MM.1S (cell line): ENCODE data around the gene SPTLC3.

ENCODE experiments used
- DNase-seq: peaks from one replicate; pipeline ENCODE4 v3.0.0-alpha.2; 2015
- H2AFZ ChIP-seq: fragments of 300-600 bp; sonication (generic); 2 replicates; pipeline ENCODE4 v1.6.0; 2016; ENCODE audit warnings: antibody characterized with exemption, low read length
- H3F3A ChIP-seq: fragments of 300-600 bp; sonication (generic); 2 replicates; pipeline ENCODE4 v1.6.1; 2016; ENCODE audit warnings: mild to moderate bottlenecking, antibody characterized with exemption, low read length, moderate library complexity, mixed read lengths; ENCODE audit not compliant: insufficient read depth
- H3K27ac ChIP-seq: fragments of 300-600 bp; sonication (generic); 2 replicates; pipeline ENCODE4 v1.5.1; 2016; ENCODE audit warnings: mild to moderate bottlenecking, low read length
- H3K27me3 ChIP-seq: fragments of 300-600 bp; sonication (generic); replicated peaks from 2 replicates; pipeline ENCODE4 v1.6.0; 2016; ENCODE audit warnings: low read length; ENCODE audit not compliant: insufficient read depth
- H3K36me3 ChIP-seq: fragments of 300-600 bp; sonication (generic); replicated peaks from 2 replicates; pipeline ENCODE4 v1.6.1; 2016; ENCODE audit warnings: mild to moderate bottlenecking, low read length, mixed read lengths; ENCODE audit not compliant: insufficient read depth
- H3K4me1 ChIP-seq: fragments of 300-600 bp; sonication (generic); 2 replicates; pipeline ENCODE4 v1.6.1; 2016; ENCODE audit warnings: low read length, mixed read lengths
- H3K4me2 ChIP-seq: fragments of 300-600 bp; sonication (generic); 2 replicates; pipeline ENCODE4 v1.6.0; 2016; ENCODE audit warnings: low read depth, low read length
- H3K4me3 ChIP-seq: fragments of 300-600 bp; sonication (generic); 2 replicates; pipeline ENCODE4 v1.5.1; 2016; ENCODE audit warnings: low read length, mixed read lengths
- H3K79me2 ChIP-seq: fragments of 300-600 bp; sonication (generic); 2 replicates; pipeline ENCODE4 v1.6.1; 2016; ENCODE audit warnings: mixed run types, low read length, mixed read lengths
- H3K9ac ChIP-seq: fragments of 300-600 bp; sonication (generic); 2 replicates; pipeline ENCODE4 v1.6.1; 2016; ENCODE audit warnings: low read length, mixed read lengths
- H3K9me2 ChIP-seq: fragments of 300-600 bp; sonication (generic); replicated peaks from 2 replicates; pipeline ENCODE4 v1.6.1; 2016; ENCODE audit warnings: mild to moderate bottlenecking, low read length, mixed read lengths; ENCODE audit not compliant: insufficient read depth
- H3K9me3 ChIP-seq: fragments of 300-600 bp; sonication (generic); replicated peaks from 2 replicates; pipeline ENCODE4 v1.6.1; 2016; ENCODE audit warnings: mild to moderate bottlenecking, low read length, mixed read lengths; ENCODE audit not compliant: insufficient read depth
- H4K20me1 ChIP-seq: fragments of 300-600 bp; sonication (generic); 2 replicates; pipeline ENCODE4 v1.6.1; 2016; ENCODE audit warnings: mild to moderate bottlenecking, low read length, moderate library complexity, mixed read lengths; ENCODE audit not compliant: insufficient read depth
- EZH2 ChIP-seq: fragments of 300-600 bp; sonication (generic); optimal IDR thresholded peaks from 2 replicates; pipeline ENCODE3; 2017; ENCODE audit warnings: low read depth, mild to moderate bottlenecking, antibody characterized with exemption, low read length, mixed read lengths
- EZH2phosphoT487 ChIP-seq: fragments of 300-600 bp; sonication (generic); IDR thresholded peaks from 2 replicates; pipeline ENCODE4 v1.6.1; 2018; ENCODE audit warnings: antibody characterized with exemption, low read length
- TF ChIP-seq, protein P1 (sequence below): fragments of 300-600 bp; sonication (generic); IDR thresholded peaks from 2 replicates; pipeline ENCODE4 v1.5.1; 2016; ENCODE audit warnings: antibody characterized with exemption, low read length, mixed read lengths

SPTLC3 gene

GRCh38 chr20:13158369-13158768, 149.6 kb downstream of the SPTLC3 start:
- no peak overlapping the region for H3K4me3 ChIP-seq
- no peaks in the 10 kb centered on the region for H3K9me2 ChIP-seq
- H3K4me1 ChIP-seq, result no peaks in the 10 kb centered on the region
- H3K79me2 ChIP-seq, result no peaks in the 10 kb centered on the region
- no peaks in the 10 kb centered on the region for H3F3A ChIP-seq
- no peaks in the 10 kb centered on the region; the same call in 1 of the 2 replicates for H4K20me1 ChIP-seq
- H3K27me3 ChIP-seq, result no peaks in the 10 kb centered on the region
- no peak overlapping the region for H3K4me2 ChIP-seq
- no peak for DNase-seq
- H3K9ac ChIP-seq, result no peak overlapping the region
- H3K27ac ChIP-seq, result no peak overlapping the region
- H3K9me3 ChIP-seq, result no peaks in the 10 kb centered on the region
- H3K36me3 ChIP-seq, result no peaks in the 10 kb centered on the region
- no peak overlapping the region for H2AFZ ChIP-seq
- TF ChIP-seq, protein P1, sequence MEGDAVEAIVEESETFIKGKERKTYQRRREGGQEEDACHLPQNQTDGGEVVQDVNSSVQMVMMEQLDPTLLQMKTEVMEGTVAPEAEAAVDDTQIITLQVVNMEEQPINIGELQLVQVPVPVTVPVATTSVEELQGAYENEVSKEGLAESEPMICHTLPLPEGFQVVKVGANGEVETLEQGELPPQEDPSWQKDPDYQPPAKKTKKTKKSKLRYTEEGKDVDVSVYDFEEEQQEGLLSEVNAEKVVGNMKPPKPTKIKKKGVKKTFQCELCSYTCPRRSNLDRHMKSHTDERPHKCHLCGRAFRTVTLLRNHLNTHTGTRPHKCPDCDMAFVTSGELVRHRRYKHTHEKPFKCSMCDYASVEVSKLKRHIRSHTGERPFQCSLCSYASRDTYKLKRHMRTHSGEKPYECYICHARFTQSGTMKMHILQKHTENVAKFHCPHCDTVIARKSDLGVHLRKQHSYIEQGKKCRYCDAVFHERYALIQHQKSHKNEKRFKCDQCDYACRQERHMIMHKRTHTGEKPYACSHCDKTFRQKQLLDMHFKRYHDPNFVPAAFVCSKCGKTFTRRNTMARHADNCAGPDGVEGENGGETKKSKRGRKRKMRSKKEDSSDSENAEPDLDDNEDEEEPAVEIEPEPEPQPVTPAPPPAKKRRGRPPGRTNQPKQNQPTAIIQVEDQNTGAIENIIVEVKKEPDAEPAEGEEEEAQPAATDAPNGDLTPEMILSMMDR, result no peak
- TF ChIP-seq EZH2phosphoT487, result no peak
- TF ChIP-seq EZH2, result no peak

DNA sequence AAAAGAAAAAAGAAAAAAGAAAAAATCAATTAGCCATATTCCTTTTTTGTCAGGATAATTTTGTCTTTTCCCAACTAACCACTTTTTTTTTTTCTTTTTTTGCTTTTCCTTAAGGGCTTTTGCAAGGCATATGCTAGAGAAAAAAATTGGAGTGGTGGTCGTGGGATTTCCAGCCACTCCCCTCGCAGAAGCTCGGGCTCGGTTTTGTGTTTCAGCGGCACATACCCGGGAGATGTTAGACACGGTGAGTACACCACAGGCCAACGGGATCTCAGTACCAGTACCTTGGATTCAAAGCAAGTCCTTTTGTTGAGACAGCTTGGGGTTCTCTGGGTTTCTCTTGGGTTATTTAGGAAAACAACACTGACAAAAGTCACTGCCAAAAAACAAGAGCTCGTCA, 151.1 kb downstream of the SPTLC3 start:
- TF ChIP-seq EZH2phosphoT487 (no peak), EZH2 (no peak)
- TF ChIP-seq, protein P1, result no peak

DNA sequence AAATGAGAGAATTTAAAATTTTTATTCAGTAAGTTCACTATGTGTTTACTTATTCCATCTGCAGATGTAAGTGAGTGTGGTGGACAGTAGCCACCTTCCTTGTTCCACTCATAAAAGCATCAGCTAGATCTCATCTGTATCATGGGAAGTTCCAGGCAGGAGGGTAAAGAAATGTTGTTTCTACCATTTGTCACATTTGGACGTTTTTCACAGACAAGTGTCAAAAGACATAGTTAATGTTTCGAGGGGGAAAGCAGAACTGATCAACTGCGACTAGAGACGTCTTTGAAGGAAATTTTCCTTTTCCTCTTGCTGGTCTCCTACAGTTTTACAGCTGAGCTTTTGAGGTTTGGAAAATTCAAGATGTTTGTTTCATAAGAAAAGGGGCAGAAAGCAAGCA, 156.4 kb downstream of the SPTLC3 start:
- Histone ChIP-seq H3K9me2 (no peaks in the 10 kb centered on the region), H3K4me3 (no peak overlapping the region), H3K27me3 (no peaks in the 10 kb centered on the region), H4K20me1 (no peaks in the 10 kb centered on the region), H3K36me3 (no peaks in the 10 kb centered on the region), H2AFZ (no peak overlapping the region), H3K4me2 (no peak overlapping the region), H3K9me3 (no peaks in the 10 kb centered on the region), H3K9ac (no peak overlapping the region), H3F3A (no peaks in the 10 kb centered on the region), H3K79me2 (no peaks in the 10 kb centered on the region), H3K27ac (no peak overlapping the region), H3K4me1 (no peaks in the 10 kb centered on the region)
- TF ChIP-seq, protein P1, result no peak
- TF ChIP-seq EZH2phosphoT487 (no peak), EZH2 (no peak)
- DNase-seq, result no peak

More for the DNA sequence above, 151.1 kb downstream of the SPTLC3 start:
- Histone ChIP-seq H3K9me2 (no peaks in the 10 kb centered on the region), H3K4me3 (no peak overlapping the region), H3K36me3 (no peaks in the 10 kb centered on the region), H3K9me3 (no peaks in the 10 kb centered on the region), H3K4me2 (no peak overlapping the region), H3F3A (no peaks in the 10 kb centered on the region), H3K27ac (no peak overlapping the region), H3K4me1 (no peaks in the 10 kb centered on the region), H4K20me1 (no peaks in the 10 kb centered on the region; the same call in 1 of the 2 replicates), H3K79me2 (no peaks in the 10 kb centered on the region), H3K27me3 (no peaks in the 10 kb centered on the region), H3K9ac (no peak overlapping the region), H2AFZ (no peak overlapping the region)
- DNase-seq, result no peak
